Measurements from ENCODE around the gene SH3GLB1.

SH3GLB1 gene

DNA sequence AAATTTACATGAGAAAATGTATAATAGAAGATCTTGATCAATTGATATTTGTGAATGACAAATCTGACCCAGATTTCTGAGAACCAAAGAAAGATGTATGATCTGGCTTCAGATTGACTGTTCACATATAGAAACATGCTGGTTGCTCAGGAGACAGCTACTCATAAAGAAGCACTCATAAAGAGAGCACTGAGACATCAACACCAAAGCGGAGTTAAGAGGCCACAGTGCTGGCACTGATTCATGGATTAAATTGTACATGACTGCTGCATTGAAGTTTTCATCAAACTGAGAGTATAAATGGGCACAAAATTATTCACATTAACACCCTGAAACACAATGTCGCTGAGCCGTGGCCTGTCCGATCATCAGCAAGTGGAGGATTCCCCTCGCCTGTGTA is 46.2 kb downstream of the SH3GLB1 start:
- no peak for FAIRE-seq
- TF ChIP-seq SPI1 (IDR thresholded peaks at IDR 0.05; ENCODE audit: low read depth, low read length) (no peak), POLR2A (IDR thresholded peaks at IDR 0.05; ENCODE audit: low read depth, low read length) (no peak), POLR2AphosphoS5 (IDR thresholded peaks at IDR 0.05; ENCODE audit: low read depth, low read length) (no peak), PAX5 (IDR thresholded peaks at IDR 0.05; ENCODE audit: insufficient read depth, low read length, severe bottlenecking) (no peak), TAF1 (IDR thresholded peaks at IDR 0.05; ENCODE audit: low read depth, low read length) (no peak), POU2F2 (IDR thresholded peaks at IDR 0.05; ENCODE audit: low read depth, low read length) (no peak)

DNA sequence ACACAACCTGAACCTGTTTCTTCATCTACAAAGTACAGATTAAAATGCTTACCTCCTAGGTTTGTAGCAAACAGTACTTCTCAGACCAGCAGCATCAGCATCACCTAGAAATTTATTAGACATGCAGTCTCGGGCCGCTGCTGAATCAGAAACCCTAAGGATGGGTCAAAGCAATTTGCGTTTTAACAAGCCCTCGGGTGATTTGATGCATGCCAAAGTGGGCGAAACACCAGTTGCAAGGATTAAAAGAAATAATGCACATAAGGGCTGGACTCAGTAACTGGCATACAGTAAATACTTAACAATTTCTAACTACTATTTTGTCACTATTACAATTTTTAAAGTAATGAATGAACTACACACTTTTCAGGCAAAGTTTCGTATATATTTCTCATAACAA is 47.5 kb downstream of the SH3GLB1 start:
- FAIRE-seq (no peak), DNase-seq (ENCODE audit: insufficient read length, low spot score) (no peak)
- no peak for TF ChIP-seq TAF1 (IDR thresholded peaks at IDR 0.05; ENCODE audit: low read depth, low read length)
- TF ChIP-seq POLR2A (IDR thresholded peaks at IDR 0.05; ENCODE audit: low read depth, low read length): no peak
- TF ChIP-seq SPI1 (IDR thresholded peaks at IDR 0.05; ENCODE audit: low read depth, low read length): no peak
- no peak for TF ChIP-seq PAX5 (IDR thresholded peaks at IDR 0.05; ENCODE audit: insufficient read depth, low read length, severe bottlenecking)
- no peak for TF ChIP-seq POU2F2 (IDR thresholded peaks at IDR 0.05; ENCODE audit: low read depth, low read length)
- TF ChIP-seq POLR2AphosphoS5 (IDR thresholded peaks at IDR 0.05; ENCODE audit: low read depth, low read length): no peak

More for the DNA sequence above, 46.2 kb downstream of the SH3GLB1 start:
- DNase-seq (ENCODE audit: insufficient read length, low spot score): no peak

DNA sequence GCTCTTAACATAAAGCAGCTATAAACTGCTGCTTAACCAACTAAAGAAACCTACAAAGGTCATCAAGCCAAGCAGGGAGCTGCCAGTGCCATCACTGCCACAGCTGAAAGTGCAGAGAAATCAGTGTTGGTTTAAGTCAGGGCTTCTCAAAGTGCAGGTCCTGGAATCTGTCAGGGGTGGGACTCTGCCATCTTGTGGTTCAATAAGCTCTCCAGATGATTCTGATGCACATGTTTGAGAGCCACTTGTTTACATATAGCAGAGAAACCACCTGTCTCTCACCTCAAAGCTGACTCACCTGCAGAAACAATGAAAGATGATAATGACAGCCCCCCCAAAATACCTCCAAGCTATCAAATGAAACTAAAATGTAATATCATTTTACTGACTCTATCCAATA is 49.3 kb downstream of the SH3GLB1 start:
- no peak for FAIRE-seq
- DNase-seq (ENCODE audit: insufficient read length, low spot score): no peak
- TF ChIP-seq POU2F2 (IDR thresholded peaks at IDR 0.05; ENCODE audit: low read depth, low read length): no peak
- TF ChIP-seq POLR2AphosphoS5 (IDR thresholded peaks at IDR 0.05; ENCODE audit: low read depth, low read length): no peak
- no peak for TF ChIP-seq SPI1 (IDR thresholded peaks at IDR 0.05; ENCODE audit: low read depth, low read length)
- no peak for TF ChIP-seq POLR2A (IDR thresholded peaks at IDR 0.05; ENCODE audit: low read depth, low read length)
- no peak for TF ChIP-seq TAF1 (IDR thresholded peaks at IDR 0.05; ENCODE audit: low read depth, low read length)
- TF ChIP-seq PAX5 (IDR thresholded peaks at IDR 0.05; ENCODE audit: insufficient read depth, low read length, severe bottlenecking): no peak

DNA sequence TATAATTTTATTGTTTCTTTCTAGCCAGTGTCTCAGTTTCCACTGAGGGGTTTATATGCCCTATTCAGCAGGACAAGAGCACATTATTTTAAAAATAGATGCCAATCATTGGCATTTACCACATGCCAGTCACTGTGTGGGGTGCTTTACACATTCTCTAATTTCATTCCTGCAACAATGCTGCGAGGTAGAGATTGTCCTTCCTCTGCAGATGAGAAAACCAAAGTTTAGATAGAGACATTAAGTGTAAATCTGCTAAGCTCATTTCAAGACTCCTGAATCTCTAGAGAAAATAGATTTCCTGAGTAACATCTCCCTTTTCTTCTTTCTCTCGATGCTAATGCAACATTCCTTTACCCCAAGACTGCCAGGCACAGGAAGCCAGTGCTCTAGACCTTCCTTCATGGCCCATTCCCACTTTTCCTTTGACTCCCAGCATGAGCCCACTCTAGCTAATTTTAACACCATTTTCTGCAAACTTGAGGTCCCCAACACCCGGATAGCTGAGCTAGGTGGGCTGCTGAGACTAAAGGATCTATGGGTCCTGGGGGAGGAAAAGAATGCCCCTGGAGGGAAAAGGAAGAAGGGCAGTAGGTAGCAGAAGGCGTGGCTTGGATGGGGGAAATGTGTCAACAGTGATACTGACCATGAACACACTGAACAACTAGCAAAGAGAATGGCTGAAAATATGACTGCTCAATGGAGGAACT is 50.0 kb downstream of the SH3GLB1 start:
- TF ChIP-seq PAX5 (IDR thresholded peaks at IDR 0.05; ENCODE audit: insufficient read depth, low read length, severe bottlenecking) (no peak), POLR2A (IDR thresholded peaks at IDR 0.05; ENCODE audit: low read depth, low read length) (no peak), POU2F2 (IDR thresholded peaks at IDR 0.05; ENCODE audit: low read depth, low read length) (no peak), SPI1 (IDR thresholded peaks at IDR 0.05; ENCODE audit: low read depth, low read length) (no peak), TAF1 (IDR thresholded peaks at IDR 0.05; ENCODE audit: low read depth, low read length) (no peak), POLR2AphosphoS5 (IDR thresholded peaks at IDR 0.05; ENCODE audit: low read depth, low read length) (no peak)
- FAIRE-seq: no peak
- DNase-seq (ENCODE audit: insufficient read length, low spot score): no peak

DNA sequence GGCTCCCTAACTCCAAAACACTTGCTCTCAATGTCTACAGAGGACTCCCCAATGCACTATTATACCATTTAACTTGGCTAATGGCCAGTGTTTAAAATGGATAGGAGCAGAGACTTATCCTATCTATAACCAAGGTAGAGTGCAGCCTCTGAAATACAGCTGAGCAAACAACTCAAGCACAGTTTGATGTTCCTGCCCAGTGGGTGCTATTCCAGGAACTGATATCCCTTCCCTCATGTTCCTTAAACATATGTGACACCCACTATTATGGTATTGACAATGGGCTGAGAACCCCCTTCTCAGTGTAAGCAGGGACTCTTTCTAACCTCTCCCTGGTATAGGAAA is 51.7 kb downstream of the SH3GLB1 start:
- FAIRE-seq: no peak
- TF ChIP-seq POLR2AphosphoS5 (IDR thresholded peaks at IDR 0.05; ENCODE audit: low read depth, low read length) (no peak), SPI1 (IDR thresholded peaks at IDR 0.05; ENCODE audit: low read depth, low read length) (no peak), POLR2A (IDR thresholded peaks at IDR 0.05; ENCODE audit: low read depth, low read length) (no peak), POU2F2 (IDR thresholded peaks at IDR 0.05; ENCODE audit: low read depth, low read length) (no peak), TAF1 (IDR thresholded peaks at IDR 0.05; ENCODE audit: low read depth, low read length) (no peak), PAX5 (IDR thresholded peaks at IDR 0.05; ENCODE audit: insufficient read depth, low read length, severe bottlenecking) (no peak)
- DNase-seq (ENCODE audit: insufficient read length, low spot score): no peak

DNA sequence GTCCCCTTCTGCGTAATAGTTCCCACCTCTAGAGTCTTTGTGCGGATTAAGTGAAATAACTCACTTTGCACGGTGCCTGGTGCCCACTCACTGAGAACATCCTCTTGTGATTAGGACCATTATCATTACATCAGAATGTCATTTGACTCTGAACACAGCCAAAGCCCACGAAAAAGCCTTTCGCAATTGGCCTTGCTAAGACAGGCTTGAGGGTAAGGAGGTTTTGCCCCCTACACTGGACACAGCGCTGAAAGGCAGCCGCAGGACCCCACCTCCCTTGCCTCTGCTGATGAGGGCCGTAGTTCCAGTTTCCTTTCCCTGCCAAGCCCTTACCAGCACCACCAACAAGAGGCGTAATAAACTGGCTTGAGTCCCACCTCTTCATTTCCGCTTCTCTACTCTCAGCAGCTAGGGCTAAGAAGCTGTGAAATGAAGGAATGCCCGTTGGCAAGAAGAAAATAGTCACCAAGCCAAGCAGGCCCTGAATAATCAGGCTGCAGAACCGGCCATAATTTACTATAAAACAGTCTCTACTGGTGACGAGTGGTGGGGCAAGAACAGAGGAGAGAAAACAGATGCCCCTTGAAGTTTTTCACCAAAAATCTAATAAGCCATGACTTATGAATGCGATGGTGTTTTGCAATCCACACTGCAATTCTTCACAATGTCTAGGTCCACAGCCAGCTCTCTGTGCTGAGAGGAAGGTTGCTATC is 53.1 kb downstream of the SH3GLB1 start:
- DNase-seq (ENCODE audit: insufficient read length, low spot score): no peak
- no peak for FAIRE-seq

DNA sequence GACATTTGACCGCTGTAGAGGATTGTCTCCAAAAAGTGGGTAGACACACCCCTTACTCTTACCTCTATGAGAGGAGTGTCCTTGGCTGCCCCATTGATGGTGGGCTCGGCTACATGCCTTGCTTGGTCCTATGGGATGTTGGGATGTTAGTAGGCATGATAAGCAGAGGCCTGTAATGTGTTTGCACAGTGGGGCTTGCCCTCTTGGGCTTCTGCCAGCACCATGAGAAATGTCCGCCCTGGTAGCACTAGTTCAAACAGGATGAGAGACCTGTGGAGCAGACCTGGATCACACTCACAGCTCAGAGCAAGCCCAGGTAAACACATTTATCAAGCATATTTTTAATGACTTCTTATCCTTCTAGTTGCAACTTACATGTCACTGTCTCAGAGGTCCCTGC is 54.2 kb downstream of the SH3GLB1 start:
- DNase-seq (ENCODE audit: insufficient read length, low spot score): no peak
- no peak for FAIRE-seq
- no peak for TF ChIP-seq POU2F2 (IDR thresholded peaks at IDR 0.05; ENCODE audit: low read depth, low read length)
- no peak for TF ChIP-seq POLR2AphosphoS5 (IDR thresholded peaks at IDR 0.05; ENCODE audit: low read depth, low read length)
- no peak for TF ChIP-seq PAX5 (IDR thresholded peaks at IDR 0.05; ENCODE audit: insufficient read depth, low read length, severe bottlenecking)
- no peak for TF ChIP-seq SPI1 (IDR thresholded peaks at IDR 0.05; ENCODE audit: low read depth, low read length)
- no peak for TF ChIP-seq TAF1 (IDR thresholded peaks at IDR 0.05; ENCODE audit: low read depth, low read length)
- TF ChIP-seq POLR2A (IDR thresholded peaks at IDR 0.05; ENCODE audit: low read depth, low read length): no peak

More for the DNA sequence above, 53.1 kb downstream of the SH3GLB1 start:
- no peak for TF ChIP-seq TAF1 (IDR thresholded peaks at IDR 0.05; ENCODE audit: low read depth, low read length)
- no peak for TF ChIP-seq POLR2A (IDR thresholded peaks at IDR 0.05; ENCODE audit: low read depth, low read length)
- TF ChIP-seq SPI1 (IDR thresholded peaks at IDR 0.05; ENCODE audit: low read depth, low read length): no peak
- TF ChIP-seq POLR2AphosphoS5 (IDR thresholded peaks at IDR 0.05; ENCODE audit: low read depth, low read length): no peak
- no peak for TF ChIP-seq POU2F2 (IDR thresholded peaks at IDR 0.05; ENCODE audit: low read depth, low read length)

DNA sequence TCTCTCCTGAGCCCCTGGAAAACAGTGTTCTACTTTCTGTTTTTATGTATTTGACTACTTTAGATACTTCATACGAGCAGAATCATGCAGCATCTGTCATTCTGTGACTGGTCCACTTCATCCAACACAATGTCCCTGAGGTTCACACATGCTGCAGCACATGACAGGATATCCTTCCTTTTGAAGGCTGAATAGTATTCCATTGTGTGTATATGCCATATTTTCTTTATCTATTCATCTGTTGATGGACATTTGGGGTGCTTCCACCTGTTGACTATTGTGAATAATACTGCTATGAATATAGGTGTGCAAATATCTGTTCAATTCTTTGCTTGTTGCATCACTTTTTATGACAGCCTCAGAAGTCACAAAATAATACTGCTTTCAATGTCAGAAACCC is 55.8 kb downstream of the SH3GLB1 start:
- DNase-seq (ENCODE audit: insufficient read length, low spot score) (no peak), FAIRE-seq (no peak)
- TF ChIP-seq TAF1 (IDR thresholded peaks at IDR 0.05; ENCODE audit: low read depth, low read length) (no peak), SPI1 (IDR thresholded peaks at IDR 0.05; ENCODE audit: low read depth, low read length) (no peak), POLR2AphosphoS5 (IDR thresholded peaks at IDR 0.05; ENCODE audit: low read depth, low read length) (no peak), POU2F2 (IDR thresholded peaks at IDR 0.05; ENCODE audit: low read depth, low read length) (no peak), PAX5 (IDR thresholded peaks at IDR 0.05; ENCODE audit: insufficient read depth, low read length, severe bottlenecking) (no peak), POLR2A (IDR thresholded peaks at IDR 0.05; ENCODE audit: low read depth, low read length) (no peak)

DNA sequence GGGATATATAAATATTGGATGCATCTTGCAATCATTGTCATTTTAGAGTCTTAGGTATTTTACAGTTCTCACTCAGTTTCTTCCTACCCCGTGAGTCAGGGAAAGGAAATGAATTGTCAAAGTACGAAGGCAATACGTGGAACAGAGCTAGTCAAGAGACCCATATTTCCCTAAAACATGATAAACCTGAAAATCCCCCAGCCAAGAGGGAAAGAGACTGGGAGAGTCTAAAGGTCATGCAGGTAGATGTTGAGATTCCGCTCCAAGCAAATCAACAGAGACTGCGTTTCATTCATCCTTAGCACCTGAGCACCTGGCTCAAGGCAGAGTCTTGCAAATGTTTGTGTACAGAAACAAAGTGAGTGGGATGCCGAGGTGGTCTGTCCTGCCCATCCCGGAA is 58.0 kb downstream of the SH3GLB1 start:
- FAIRE-seq (no peak), DNase-seq (ENCODE audit: insufficient read length, low spot score) (no peak)
- TF ChIP-seq POLR2AphosphoS5 (IDR thresholded peaks at IDR 0.05; ENCODE audit: low read depth, low read length) (no peak), POU2F2 (IDR thresholded peaks at IDR 0.05; ENCODE audit: low read depth, low read length) (no peak), POLR2A (IDR thresholded peaks at IDR 0.05; ENCODE audit: low read depth, low read length) (no peak), PAX5 (IDR thresholded peaks at IDR 0.05; ENCODE audit: insufficient read depth, low read length, severe bottlenecking) (no peak), SPI1 (IDR thresholded peaks at IDR 0.05; ENCODE audit: low read depth, low read length) (no peak), TAF1 (IDR thresholded peaks at IDR 0.05; ENCODE audit: low read depth, low read length) (no peak)
